Endothelial cell of umbilical vein (primary cell): ENCODE measurements around the gene SH3GLB2. TPM values are rescaled to one million over a fixed set of nuclear protein-coding genes. Genes with fewer than 3 reads are reported as not detected.

Source experiments
- BruUV-seq: library from RNA; stranded (reverse); fragments of 400-500 nt; replicated peaks from 2 replicates; lab custom pipeline; 2021; lab: Mats Ljungman, UMichigan
- CTCF ChIA-PET: fragments of 300-600, 350-600 bp; sonication (Branson Sonifier 250); formaldehyde crosslinking; loops from one replicate; lab custom pipeline; 2021; ENCODE audit warnings: antibody characterized with exemption, inconsistent platforms; lab: Charles Lee
- POLR2A ChIA-PET: fragments of 300-600, 350-600 bp; sonication (Branson Sonifier 250); formaldehyde crosslinking; loops from one replicate; lab custom pipeline; 2021; ENCODE audit warnings: antibody characterized with exemption, inconsistent platforms; lab: Charles Lee
- DNase-seq: peaks from one replicate; pipeline ENCODE4 v3.0.0-alpha.2; 2011; ENCODE audit warnings: low read depth, low spot score
- FAIRE-seq: peaks from 2 replicates; lab custom pipeline; 2011; peaks lifted over from hg19 to GRCh38; lab: Jason Lieb, UNC
- H2AFZ ChIP-seq: 2 replicates; pipeline ENCODE4 v1.6.0; 2012; ENCODE audit warnings: low read depth, low read length, control low read depth, inconsistent platforms
- H3K27ac ChIP-seq: 2 replicates; pipeline ENCODE4 v1.5.1; 2011; ENCODE audit warnings: low read depth, mild to moderate bottlenecking, control low read depth, low read length, moderate library complexity; ENCODE audit not compliant: insufficient read depth
- H3K27me3 ChIP-seq, 2 experiments: 2 replicates each; pipeline versions ENCODE4 v1.6.0 to v1.6.1; 2011; ENCODE audit warnings: low read length in 2 of 2, mixed read lengths in 1 of 2; ENCODE audit not compliant: control insufficient read depth in 2 of 2, insufficient read depth in 2 of 2
- H3K36me3 ChIP-seq, 2 experiments: 2 replicates in 1 of 2; 3 replicates in 1 of 2; pipeline ENCODE4 v1.5.1; 2011; ENCODE audit warnings: low read length in 2 of 2, mild to moderate bottlenecking in 1 of 2, moderate library complexity in 1 of 2; ENCODE audit not compliant: control insufficient read depth in 2 of 2, insufficient read depth in 2 of 2; ENCODE audit errors: extremely low read depth in 1 of 2
- H3K4me1 ChIP-seq: 3 replicates; pipeline ENCODE4 v1.5.1; 2011; ENCODE audit warnings: mild to moderate bottlenecking, low read length; ENCODE audit not compliant: control insufficient read depth, insufficient read depth; ENCODE audit errors: extremely low read depth
- H3K4me2 ChIP-seq: 2 replicates; pipeline ENCODE4 v1.6.1; 2011; ENCODE audit warnings: low read length, control low read depth, mixed read lengths; ENCODE audit not compliant: insufficient read depth
- H3K4me3 ChIP-seq, 3 experiments: fragments of 200-600 bp in 1 of 3; sonication (generic), shearing (Covaris generic) in 1 of 3; replicated peaks in 1 of 3; 2 replicates each; pipeline ENCODE4 v1.5.1; 2011 to 2016; ENCODE audit warnings: control low read depth in 3 of 3, low read length in 3 of 3, mild to moderate bottlenecking in 2 of 3, inconsistent platforms in 1 of 3, low read depth in 1 of 3, moderate library complexity in 1 of 3; ENCODE audit not compliant: insufficient read depth in 1 of 3
- H3K79me2 ChIP-seq: 2 replicates; pipeline ENCODE4 v1.6.0; 2012; ENCODE audit warnings: low read length, inconsistent platforms; ENCODE audit not compliant: control insufficient read depth, insufficient read depth
- H3K9ac ChIP-seq: replicated peaks from 2 replicates; pipeline ENCODE3; 2011; ENCODE audit warnings: low read length, control low read depth; ENCODE audit not compliant: insufficient read depth; ENCODE audit errors: extremely low read depth
- H3K9me1 ChIP-seq: replicated peaks from 3 replicates; pipeline ENCODE4 v1.6.0; 2011; ENCODE audit warnings: mild to moderate bottlenecking, low read length; ENCODE audit not compliant: control insufficient read depth, insufficient read depth; ENCODE audit errors: extremely low read depth
- H3K9me3 ChIP-seq: replicated peaks from 2 replicates; pipeline ENCODE4 v1.5.1; 2012; ENCODE audit warnings: low read length, inconsistent platforms; ENCODE audit not compliant: control insufficient read depth, insufficient read depth
- H4K20me1 ChIP-seq: replicated peaks from 2 replicates; pipeline ENCODE3; 2011; ENCODE audit warnings: mild to moderate bottlenecking, low read length; ENCODE audit not compliant: control insufficient read depth, insufficient read depth; ENCODE audit errors: extremely low read depth
- EZH2 ChIP-seq: IDR thresholded peaks from 2 replicates; pipeline ENCODE4 v1.6.1; 2012; ENCODE audit warnings: borderline replicate concordance, low read depth, mild to moderate bottlenecking, moderate library complexity, low read length, inconsistent platforms; ENCODE audit not compliant: severe bottlenecking
- FOS ChIP-seq: IDR thresholded peaks from 2 replicates; pipeline ENCODE4 v1.6.1; 2011; ENCODE audit warnings: mild to moderate bottlenecking, low read length, moderate library complexity, borderline replicate concordance; ENCODE audit not compliant: insufficient read depth
- GATA2 ChIP-seq: IDR thresholded peaks from 2 replicates; pipeline ENCODE4 v1.7.0; 2011; ENCODE audit warnings: low read depth, mild to moderate bottlenecking, moderate library complexity, mixed read lengths, low read length; ENCODE audit not compliant: insufficient read length, insufficient read depth
- JUN ChIP-seq: IDR thresholded peaks from 2 replicates; pipeline ENCODE4 v1.6.1; 2011; ENCODE audit warnings: borderline replicate concordance, low read depth; ENCODE audit not compliant: insufficient read length, insufficient read depth
- MAX ChIP-seq: IDR thresholded peaks from 2 replicates; pipeline ENCODE4 v1.6.1; 2011; ENCODE audit not compliant: insufficient read depth, insufficient read length
- MYC ChIP-seq: IDR thresholded peaks from one replicate; pipeline ENCODE4 v1.6.1; 2011; ENCODE audit warnings: mild to moderate bottlenecking, low read depth, low read length
- POLR2A ChIP-seq: IDR thresholded peaks from 2 replicates; pipeline ENCODE4 v1.6.1; 2012; ENCODE audit warnings: low read depth, mild to moderate bottlenecking, control low read depth, low read length
- POLR2AphosphoS5 ChIP-seq: IDR thresholded peaks from 2 replicates; pipeline ENCODE4 v1.6.1; 2012; ENCODE audit warnings: low read depth, mild to moderate bottlenecking, control low read depth, low read length, moderate library complexity; ENCODE audit not compliant: insufficient read depth
- dilution Hi-C: fragments of 300-500 bp; cut with MboI; formaldehyde crosslinking; loops from one replicate; pipeline ENCODE4 v1.15.0; 2019; ENCODE audit warnings: low sequenced_read_pairs; ENCODE audit not compliant: extremely low pct_ligation_motif_present
- intact Hi-C: fragments of 100-400 bp; cut with micrococcal nuclease; formaldehyde crosslinking; loops from one replicate; pipeline ENCODE4 v1.10.0; 2022
- polyA plus RNA-seq, 4 experiments: library from polyadenylated mRNA; depleted of rRNA in 3 of 4; stranded (reverse) in 3 of 4; unstranded in 1 of 4; fragments of >200 nt; gene quantifications; 2 replicates each; pipeline versions ENCODE4 v1.2.1 to v1.2.3, GENCODE V29; 2011 to 2012; ENCODE audit warnings: missing spikeins in 1 of 4
- total RNA-seq: library from RNA; stranded (reverse); gene quantifications from 2 replicates; pipeline ENCODE4 v1.2.3, GENCODE V29; 2021
- TF ChIP-seq, protein P1 (sequence below), 2 donors: IDR thresholded peaks; 1 replicate in 1 of 2; 2 replicates in 1 of 2; pipeline ENCODE4 v1.5.1; 2011; ENCODE audit warnings: low read length in 2 of 2, mild to moderate bottlenecking in 2 of 2, moderate library complexity in 2 of 2, control low read depth in 1 of 2, inconsistent platforms in 1 of 2, low read depth in 1 of 2; ENCODE audit not compliant: insufficient read depth in 1 of 2; ENCODE audit errors: extremely low read depth in 1 of 2

The SH3GLB2 gene
- total and polyA plus RNA-seq, 2 donors (not counting 3 experiments of a cell fraction or from before 2014, with no cell fraction given), result 58.8 to 77.5 TPM

GRCh38 chr9:129075996-129076639 is 48.0 kb upstream of the SH3GLB2 start:
- H3K9ac ChIP-seq, result no peak overlapping the region
- H3K27ac ChIP-seq, result no peak overlapping the region
- no peak overlapping the region for H2AFZ ChIP-seq
- H3K27me3 ChIP-seq, result no peaks in the 10 kb centered on the region
- no peak overlapping the region for H3K4me2 ChIP-seq
- H4K20me1 ChIP-seq, result no peaks in the 10 kb centered on the region
- peaks cover 7% of the 10 kb centered on the region for H3K4me1 ChIP-seq
- DNase-seq (no peak), FAIRE-seq (no peak)
- intact Hi-C loops, result no loop called here
- ChIA-PET CTCF (no interaction called here), POLR2A (no interaction called here)
- dilution Hi-C loops, result no loop called here
- H3K9me3 ChIP-seq, result no peaks in the 10 kb centered on the region
- H3K36me3 ChIP-seq, result no peaks in the 10 kb centered on the region
- no peaks in the 10 kb centered on the region for H3K9me1 ChIP-seq
- no TSS peak for BruUV-seq
- no peaks in the 10 kb centered on the region for H3K79me2 ChIP-seq
- H3K4me3 ChIP-seq, result no peak overlapping the region
- no peak for TF ChIP-seq GATA2
- TF ChIP-seq, protein P1, sequence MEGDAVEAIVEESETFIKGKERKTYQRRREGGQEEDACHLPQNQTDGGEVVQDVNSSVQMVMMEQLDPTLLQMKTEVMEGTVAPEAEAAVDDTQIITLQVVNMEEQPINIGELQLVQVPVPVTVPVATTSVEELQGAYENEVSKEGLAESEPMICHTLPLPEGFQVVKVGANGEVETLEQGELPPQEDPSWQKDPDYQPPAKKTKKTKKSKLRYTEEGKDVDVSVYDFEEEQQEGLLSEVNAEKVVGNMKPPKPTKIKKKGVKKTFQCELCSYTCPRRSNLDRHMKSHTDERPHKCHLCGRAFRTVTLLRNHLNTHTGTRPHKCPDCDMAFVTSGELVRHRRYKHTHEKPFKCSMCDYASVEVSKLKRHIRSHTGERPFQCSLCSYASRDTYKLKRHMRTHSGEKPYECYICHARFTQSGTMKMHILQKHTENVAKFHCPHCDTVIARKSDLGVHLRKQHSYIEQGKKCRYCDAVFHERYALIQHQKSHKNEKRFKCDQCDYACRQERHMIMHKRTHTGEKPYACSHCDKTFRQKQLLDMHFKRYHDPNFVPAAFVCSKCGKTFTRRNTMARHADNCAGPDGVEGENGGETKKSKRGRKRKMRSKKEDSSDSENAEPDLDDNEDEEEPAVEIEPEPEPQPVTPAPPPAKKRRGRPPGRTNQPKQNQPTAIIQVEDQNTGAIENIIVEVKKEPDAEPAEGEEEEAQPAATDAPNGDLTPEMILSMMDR (IDR thresholded peaks at IDR 0.05; ENCODE audit: extremely low read depth in 1 of 2, insufficient read depth in 1 of 2, low read depth in 1 of 2, low read length in 2 of 2), result no peak
- TF ChIP-seq EZH2, result no peak
- TF ChIP-seq MYC, result no peak
- no peak for TF ChIP-seq JUN
- no peak for TF ChIP-seq FOS
- TF ChIP-seq POLR2A, result no peak
- TF ChIP-seq MAX, result no peak
- no peak for TF ChIP-seq POLR2AphosphoS5
